Neural progenitor cell (in vitro differentiated cells): ENCODE results near the gene SFT2D3. TPM values are rescaled to one million over a fixed set of nuclear protein-coding genes. Genes with fewer than 3 reads are reported as not detected.

ENCODE experiments used
- DNase-seq: peaks from one replicate; pipeline ENCODE4 v3.0.0-alpha.2; 2016; ENCODE audit warnings: low spot score
- H2AFZ ChIP-seq: fragments of 200-600 bp; sonication (generic); replicated peaks from 2 replicates; pipeline ENCODE4 v1.6.1; 2016; ENCODE audit warnings: antibody characterized with exemption
- H3F3A ChIP-seq: fragments of 200-600 bp; sonication (generic); 2 replicates; pipeline ENCODE4 v1.6.1; 2016; ENCODE audit warnings: antibody characterized with exemption, low read depth
- H3K27ac ChIP-seq: fragments of 200-600 bp; sonication (generic); 2 replicates; pipeline ENCODE4 v1.5.1; 2016; ENCODE audit warnings: mild to moderate bottlenecking
- H3K27me3 ChIP-seq: fragments of 200-600 bp; sonication (generic); 2 replicates; pipeline ENCODE4 v1.6.1; 2016; ENCODE audit warnings: mild to moderate bottlenecking, moderate library complexity
- H3K36me3 ChIP-seq: fragments of 200-600 bp; sonication (generic); 2 replicates; pipeline ENCODE4 v1.5.1; 2016
- H3K4me1 ChIP-seq: fragments of 200-600 bp; sonication (generic); 2 replicates; pipeline ENCODE4 v1.6.1; 2016; ENCODE audit warnings: mixed run types
- H3K4me2 ChIP-seq: fragments of 200-600 bp; sonication (generic); 2 replicates; pipeline ENCODE4 v1.6.1; 2016
- H3K4me3 ChIP-seq: fragments of 200-600 bp; sonication (generic); 2 replicates; pipeline ENCODE4 v1.5.1; 2016
- H3K79me2 ChIP-seq: fragments of 200-600 bp; sonication (generic); 2 replicates; pipeline ENCODE4 v1.6.1; 2016; ENCODE audit warnings: low read depth
- H3K9ac ChIP-seq: fragments of 200-600 bp; sonication (generic); 2 replicates; pipeline ENCODE4 v1.6.1; 2016
- H3K9me3 ChIP-seq: fragments of 200-600 bp; sonication (generic); 2 replicates; pipeline ENCODE4 v1.5.1; 2016; ENCODE audit warnings: low read depth
- H4K20me1 ChIP-seq: fragments of 200-600 bp; sonication (generic); 2 replicates; pipeline ENCODE4 v1.6.1; 2016; ENCODE audit warnings: low read depth
- H3K27ac Mint-ChIP-seq: 3 replicates; pipeline ENCODE4 v1.8.0; 2021; ENCODE audit warnings: mixed read lengths
- H3K27me3 Mint-ChIP-seq: 2 replicates; pipeline ENCODE4 v1.8.0; 2022; ENCODE audit warnings: low read depth, mild to moderate bottlenecking, inconsistent platforms, moderate library complexity, mixed read lengths; ENCODE audit not compliant: insufficient read depth
- H3K36me3 Mint-ChIP-seq: 3 replicates; pipeline ENCODE4 v1.8.0; 2021; ENCODE audit warnings: mixed read lengths
- H3K4me1 Mint-ChIP-seq: 3 replicates; pipeline ENCODE4 v1.8.0; 2021; ENCODE audit warnings: mixed read lengths
- H3K4me3 Mint-ChIP-seq: 3 replicates; pipeline ENCODE4 v1.8.0; 2021; ENCODE audit warnings: mild to moderate bottlenecking, moderate library complexity, mixed read lengths
- H3K9me3 Mint-ChIP-seq: 3 replicates; pipeline ENCODE4 v1.8.0; 2020; ENCODE audit warnings: mixed read lengths
- EZH2 ChIP-seq: fragments of 200-600 bp; sonication (generic); IDR thresholded peaks from 2 replicates; pipeline ENCODE4 v1.6.1; 2017; ENCODE audit warnings: antibody characterized with exemption, mild to moderate bottlenecking, moderate library complexity
- EZH2phosphoT487 ChIP-seq: fragments of 200-600 bp; sonication (generic); IDR thresholded peaks from 2 replicates; pipeline ENCODE4 v1.6.1; 2017; ENCODE audit warnings: antibody characterized with exemption
- total RNA-seq: library from RNA; depleted of rRNA; stranded (reverse); fragments of >200 nt; gene quantifications from 2 replicates; pipeline ENCODE4 v1.2.3, GENCODE V29; 2015; ENCODE audit warnings: low replicate concordance
- TF ChIP-seq, protein P1 (sequence below): fragments of 200-600 bp; sonication (generic); IDR thresholded peaks from 2 replicates; pipeline ENCODE4 v1.5.1; 2017; ENCODE audit warnings: antibody characterized with exemption, mild to moderate bottlenecking

Gene SFT2D3
- total RNA-seq, 1 donor from 2014 or later = 30.6 TPM

DNA sequence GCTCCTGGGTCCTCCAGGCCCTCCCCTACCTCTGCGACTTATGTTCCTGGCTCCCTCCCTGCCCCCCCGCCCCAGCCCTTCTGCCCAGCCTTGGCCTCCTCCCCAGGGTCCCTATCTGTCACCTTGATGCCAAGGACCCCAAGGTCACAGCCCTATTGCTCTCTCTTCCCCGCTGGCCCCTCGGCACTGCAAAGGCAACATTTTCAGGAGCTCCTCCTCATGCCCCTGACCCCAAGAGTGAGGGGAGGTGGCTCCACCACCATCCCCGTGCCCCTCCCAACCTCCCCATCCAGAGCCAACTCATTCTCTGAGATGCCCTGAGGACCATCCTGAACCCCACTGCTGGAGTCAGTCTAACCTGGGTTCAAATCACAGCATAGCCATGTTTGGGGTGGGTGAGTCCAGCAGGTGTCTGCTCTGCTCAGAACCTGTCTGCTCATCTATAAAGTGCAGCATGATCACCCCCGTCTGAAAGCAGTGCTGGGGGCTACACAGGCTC lies 37.7 kb upstream of the SFT2D3 start:
- H4K20me1 ChIP-seq = no peaks in the 10 kb centered on the region
- peaks cover 53% of the 10 kb centered on the region for H3K27me3 ChIP-seq
- TF ChIP-seq, protein P1, sequence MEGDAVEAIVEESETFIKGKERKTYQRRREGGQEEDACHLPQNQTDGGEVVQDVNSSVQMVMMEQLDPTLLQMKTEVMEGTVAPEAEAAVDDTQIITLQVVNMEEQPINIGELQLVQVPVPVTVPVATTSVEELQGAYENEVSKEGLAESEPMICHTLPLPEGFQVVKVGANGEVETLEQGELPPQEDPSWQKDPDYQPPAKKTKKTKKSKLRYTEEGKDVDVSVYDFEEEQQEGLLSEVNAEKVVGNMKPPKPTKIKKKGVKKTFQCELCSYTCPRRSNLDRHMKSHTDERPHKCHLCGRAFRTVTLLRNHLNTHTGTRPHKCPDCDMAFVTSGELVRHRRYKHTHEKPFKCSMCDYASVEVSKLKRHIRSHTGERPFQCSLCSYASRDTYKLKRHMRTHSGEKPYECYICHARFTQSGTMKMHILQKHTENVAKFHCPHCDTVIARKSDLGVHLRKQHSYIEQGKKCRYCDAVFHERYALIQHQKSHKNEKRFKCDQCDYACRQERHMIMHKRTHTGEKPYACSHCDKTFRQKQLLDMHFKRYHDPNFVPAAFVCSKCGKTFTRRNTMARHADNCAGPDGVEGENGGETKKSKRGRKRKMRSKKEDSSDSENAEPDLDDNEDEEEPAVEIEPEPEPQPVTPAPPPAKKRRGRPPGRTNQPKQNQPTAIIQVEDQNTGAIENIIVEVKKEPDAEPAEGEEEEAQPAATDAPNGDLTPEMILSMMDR = no peak
- no peak for TF ChIP-seq EZH2phosphoT487
- no peak for TF ChIP-seq EZH2
- no peak overlapping the region for H3K4me3 Mint-ChIP-seq
- H2AFZ ChIP-seq = no peak overlapping the region
- H3F3A ChIP-seq = no peaks in the 10 kb centered on the region
- no peaks in the 10 kb centered on the region for H3K36me3 Mint-ChIP-seq
- DNase-seq = no peak
- peaks cover 8% of the 10 kb centered on the region for H3K4me1 ChIP-seq
- H3K9me3 ChIP-seq = no peaks in the 10 kb centered on the region
- peaks cover 13% of the 10 kb centered on the region for H3K4me1 Mint-ChIP-seq
- H3K4me2 ChIP-seq = peak overlapping the region; percentile 91
- H3K4me3 ChIP-seq = peak overlapping the region; percentile 48
- no peak overlapping the region for H3K27ac ChIP-seq
- H3K79me2 ChIP-seq = no peaks in the 10 kb centered on the region
- H3K9me3 Mint-ChIP-seq = peaks cover 12% of the 10 kb centered on the region
- no peak overlapping the region for H3K9ac ChIP-seq
- no peak overlapping the region for H3K27ac Mint-ChIP-seq
- peaks cover 22% of the 10 kb centered on the region for H3K27me3 Mint-ChIP-seq
- no peaks in the 10 kb centered on the region for H3K36me3 ChIP-seq

DNA sequence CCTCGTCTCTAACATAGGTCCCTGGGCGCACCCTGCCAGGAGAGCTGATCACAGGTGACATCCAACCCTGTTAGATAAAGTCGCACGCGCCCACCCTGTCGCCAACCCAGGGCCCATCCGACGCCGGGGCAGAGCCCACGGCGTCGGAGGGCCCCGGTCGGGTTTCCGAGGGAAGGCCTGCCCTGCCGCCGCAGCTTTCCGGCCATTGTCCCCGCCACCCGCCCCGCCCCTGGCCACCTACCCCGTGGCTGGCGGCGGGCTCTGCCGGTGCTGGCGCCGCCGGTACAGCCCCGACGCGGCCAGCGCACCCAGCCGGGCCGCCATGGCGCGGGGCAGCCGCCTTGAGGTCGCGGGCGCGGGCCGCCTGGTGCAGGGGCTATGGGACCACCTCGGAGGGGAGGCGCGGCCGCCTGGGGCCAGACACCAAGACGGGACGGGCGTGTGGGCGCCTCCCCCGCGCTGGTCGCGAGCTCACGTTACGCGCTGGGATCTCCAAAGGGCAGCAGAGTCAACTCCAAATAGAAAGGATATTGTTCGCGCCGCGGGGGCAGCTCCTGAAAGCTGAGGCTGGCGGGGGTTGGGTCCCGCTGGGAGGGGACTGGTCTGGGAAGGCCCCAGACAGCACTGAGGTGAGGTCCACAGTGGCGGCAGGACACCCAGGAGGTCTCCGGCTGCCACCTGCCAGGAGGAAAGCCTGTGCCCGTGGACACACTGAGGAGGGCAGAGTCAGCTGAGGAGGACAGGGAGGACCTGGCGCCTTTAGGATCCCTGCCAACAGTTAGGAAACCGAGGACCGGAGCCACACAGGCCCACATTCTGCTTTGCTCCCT lies 37.0 kb upstream of the SFT2D3 start:
- peak overlapping the region; percentile 90 for H2AFZ ChIP-seq
- no peaks in the 10 kb centered on the region for H3K36me3 Mint-ChIP-seq
- H3K4me3 ChIP-seq = peak overlapping the region; percentile 48
- peak; percentile 74 for DNase-seq
- H3K27me3 Mint-ChIP-seq = peaks cover 20% of the 10 kb centered on the region
- H3F3A ChIP-seq = no peaks in the 10 kb centered on the region
- no peak overlapping the region for H3K4me3 Mint-ChIP-seq
- peak; percentile 84 for TF ChIP-seq EZH2
- peak; percentile 77 for TF ChIP-seq EZH2phosphoT487
- TF ChIP-seq, protein P1 = no peak
- no peak overlapping the region for H3K27ac ChIP-seq
- H3K4me2 ChIP-seq = peak overlapping the region; percentile 91
- H3K4me1 Mint-ChIP-seq = peaks cover 13% of the 10 kb centered on the region
- no peaks in the 10 kb centered on the region for H3K9me3 ChIP-seq
- peaks cover 16% of the 10 kb centered on the region for H3K9me3 Mint-ChIP-seq
- no peak overlapping the region for H3K27ac Mint-ChIP-seq
- peaks cover 53% of the 10 kb centered on the region for H3K27me3 ChIP-seq
- no peaks in the 10 kb centered on the region for H3K79me2 ChIP-seq
- H4K20me1 ChIP-seq = no peaks in the 10 kb centered on the region
- H3K9ac ChIP-seq = no peak overlapping the region
- no peaks in the 10 kb centered on the region for H3K36me3 ChIP-seq
- peaks cover 8% of the 10 kb centered on the region for H3K4me1 ChIP-seq

DNA sequence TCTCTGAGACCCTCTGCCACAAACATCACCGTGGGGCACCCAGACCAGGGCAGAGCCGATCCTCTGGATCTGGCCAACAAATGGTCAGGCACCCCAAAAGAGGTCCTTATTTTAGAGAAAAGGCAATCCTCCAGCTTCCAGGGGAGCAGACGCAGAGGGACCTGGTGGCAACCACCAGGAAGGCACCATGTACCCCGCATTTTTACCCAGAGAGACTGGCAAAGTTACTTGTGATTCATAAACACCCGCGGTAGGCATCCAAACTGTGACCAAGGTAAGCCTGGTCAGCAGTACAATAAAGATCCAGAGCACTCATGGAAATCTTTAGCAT lies 36.4 kb upstream of the SFT2D3 start:
- H3K27ac Mint-ChIP-seq = no peak overlapping the region
- peaks cover 13% of the 10 kb centered on the region for H3K4me1 Mint-ChIP-seq
- H3F3A ChIP-seq = no peaks in the 10 kb centered on the region
- no peaks in the 10 kb centered on the region for H4K20me1 ChIP-seq
- H3K27ac ChIP-seq = no peak overlapping the region
- H3K27me3 ChIP-seq = peaks cover 53% of the 10 kb centered on the region
- peak overlapping the region; percentile 27 for H3K4me3 Mint-ChIP-seq
- no peak for DNase-seq
- peak overlapping the region; percentile 91 for H3K4me2 ChIP-seq
- H3K4me1 ChIP-seq = peaks cover 8% of the 10 kb centered on the region
- no peaks in the 10 kb centered on the region for H3K79me2 ChIP-seq
- no peaks in the 10 kb centered on the region for H3K36me3 Mint-ChIP-seq
- peaks cover 19% of the 10 kb centered on the region for H3K27me3 Mint-ChIP-seq
- peaks cover 16% of the 10 kb centered on the region for H3K9me3 Mint-ChIP-seq
- H2AFZ ChIP-seq = no peak overlapping the region
- no peaks in the 10 kb centered on the region for H3K9me3 ChIP-seq
- no peaks in the 10 kb centered on the region for H3K36me3 ChIP-seq
- no peak overlapping the region for H3K4me3 ChIP-seq
- TF ChIP-seq EZH2phosphoT487 (no peak), EZH2 (no peak)
- TF ChIP-seq, protein P1 = no peak
- H3K9ac ChIP-seq = no peak overlapping the region
